GM10266 (cell line): ENCODE data around the gene PDLIM5.

Experiments
- DNase-seq: peaks from one replicate; pipeline ENCODE4 v3.0.0; 2012; ENCODE audit errors: extremely low spot score
- TF ChIP-seq, protein P1 (sequence below): IDR thresholded peaks from 2 replicates; pipeline ENCODE4 v1.5.1; 2012; ENCODE audit warnings: mild to moderate bottlenecking, low read depth; ENCODE audit not compliant: control insufficient read depth, insufficient read depth; ENCODE audit errors: missing control alignments

Gene PDLIM5

DNA sequence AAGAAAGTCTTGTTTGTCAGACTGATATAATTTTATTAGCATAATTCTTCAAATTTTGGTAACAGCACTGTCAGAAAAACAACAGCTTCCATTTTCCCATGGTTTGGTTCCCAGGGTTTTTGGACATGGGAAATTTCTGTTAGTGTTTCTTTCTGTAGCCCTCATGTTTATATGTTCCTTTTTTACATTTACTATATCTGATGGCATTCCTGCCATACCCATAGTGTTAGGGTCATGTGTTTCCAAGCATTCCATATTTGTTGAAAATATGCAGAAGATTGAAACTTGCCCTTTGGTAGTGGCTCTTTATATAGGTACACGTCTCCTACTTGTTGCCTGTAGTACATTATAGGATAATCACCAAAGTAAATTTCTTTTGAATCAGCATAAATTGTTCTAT, 65.8 kb downstream of the PDLIM5 start:
- DNase-seq: no peak
- TF ChIP-seq, protein P1, sequence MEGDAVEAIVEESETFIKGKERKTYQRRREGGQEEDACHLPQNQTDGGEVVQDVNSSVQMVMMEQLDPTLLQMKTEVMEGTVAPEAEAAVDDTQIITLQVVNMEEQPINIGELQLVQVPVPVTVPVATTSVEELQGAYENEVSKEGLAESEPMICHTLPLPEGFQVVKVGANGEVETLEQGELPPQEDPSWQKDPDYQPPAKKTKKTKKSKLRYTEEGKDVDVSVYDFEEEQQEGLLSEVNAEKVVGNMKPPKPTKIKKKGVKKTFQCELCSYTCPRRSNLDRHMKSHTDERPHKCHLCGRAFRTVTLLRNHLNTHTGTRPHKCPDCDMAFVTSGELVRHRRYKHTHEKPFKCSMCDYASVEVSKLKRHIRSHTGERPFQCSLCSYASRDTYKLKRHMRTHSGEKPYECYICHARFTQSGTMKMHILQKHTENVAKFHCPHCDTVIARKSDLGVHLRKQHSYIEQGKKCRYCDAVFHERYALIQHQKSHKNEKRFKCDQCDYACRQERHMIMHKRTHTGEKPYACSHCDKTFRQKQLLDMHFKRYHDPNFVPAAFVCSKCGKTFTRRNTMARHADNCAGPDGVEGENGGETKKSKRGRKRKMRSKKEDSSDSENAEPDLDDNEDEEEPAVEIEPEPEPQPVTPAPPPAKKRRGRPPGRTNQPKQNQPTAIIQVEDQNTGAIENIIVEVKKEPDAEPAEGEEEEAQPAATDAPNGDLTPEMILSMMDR: no peak

DNA sequence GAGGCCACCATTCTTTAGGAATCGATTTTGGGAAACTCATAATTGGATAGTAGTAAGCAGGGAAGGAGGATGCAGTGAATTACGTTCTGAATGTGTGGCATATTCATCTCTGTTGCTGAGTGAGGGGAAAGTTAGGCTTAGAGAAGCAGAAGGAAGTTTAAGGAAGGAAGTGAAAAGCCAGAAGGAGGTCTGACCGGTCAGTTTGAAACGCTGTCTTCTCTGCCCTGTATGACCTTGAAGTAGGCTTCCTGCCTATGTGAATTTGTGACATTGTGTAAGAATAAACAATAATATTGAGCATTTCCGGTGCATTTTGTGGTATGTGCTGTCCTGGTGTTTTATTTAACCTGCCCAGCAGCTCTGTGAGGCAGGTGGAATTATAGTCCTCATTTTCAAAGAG, 67.3 kb downstream of the PDLIM5 start:
- DNase-seq: no peak
- TF ChIP-seq, protein P1: no peak

DNA sequence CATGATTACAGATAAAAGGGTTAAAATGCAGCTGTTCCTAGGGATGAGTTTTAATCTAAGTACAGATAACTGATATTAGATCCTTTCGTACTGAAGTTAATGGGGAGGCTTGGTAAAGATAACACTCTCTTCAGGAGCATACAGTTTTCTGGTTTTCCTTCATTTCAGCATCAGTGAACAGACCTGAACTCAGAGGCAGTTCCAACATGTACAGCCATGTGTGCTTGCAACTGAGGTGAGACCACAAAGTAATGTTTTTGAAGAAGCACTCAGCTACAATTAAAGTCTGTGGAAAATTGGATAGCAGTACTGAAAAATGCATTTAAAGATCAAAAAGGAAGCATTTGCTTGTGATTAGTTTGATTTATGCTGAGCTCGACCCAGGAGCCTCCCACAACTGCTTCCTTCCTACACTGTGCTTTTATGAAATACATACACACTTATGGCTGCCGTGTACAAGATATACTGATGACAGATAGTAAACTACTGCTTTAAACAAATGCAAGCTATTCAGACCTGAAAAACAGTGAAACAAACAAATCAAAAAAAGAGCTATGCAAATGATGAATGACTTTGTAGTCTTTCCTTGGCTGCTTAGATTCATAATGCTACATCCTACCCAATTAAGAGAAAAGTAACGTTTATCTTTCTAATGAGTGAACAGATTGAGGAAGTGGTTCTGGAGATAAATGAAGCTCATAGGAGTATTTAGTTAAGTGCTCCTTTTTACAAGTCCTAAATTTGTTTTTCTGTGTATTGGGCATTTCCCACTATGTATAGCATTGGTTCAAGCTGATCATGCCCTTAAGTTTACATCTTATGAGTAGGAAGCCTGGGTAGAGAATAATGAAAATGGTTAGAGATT, 68.4 kb downstream of the PDLIM5 start:
- no peak for DNase-seq
- TF ChIP-seq, protein P1: no peak

DNA sequence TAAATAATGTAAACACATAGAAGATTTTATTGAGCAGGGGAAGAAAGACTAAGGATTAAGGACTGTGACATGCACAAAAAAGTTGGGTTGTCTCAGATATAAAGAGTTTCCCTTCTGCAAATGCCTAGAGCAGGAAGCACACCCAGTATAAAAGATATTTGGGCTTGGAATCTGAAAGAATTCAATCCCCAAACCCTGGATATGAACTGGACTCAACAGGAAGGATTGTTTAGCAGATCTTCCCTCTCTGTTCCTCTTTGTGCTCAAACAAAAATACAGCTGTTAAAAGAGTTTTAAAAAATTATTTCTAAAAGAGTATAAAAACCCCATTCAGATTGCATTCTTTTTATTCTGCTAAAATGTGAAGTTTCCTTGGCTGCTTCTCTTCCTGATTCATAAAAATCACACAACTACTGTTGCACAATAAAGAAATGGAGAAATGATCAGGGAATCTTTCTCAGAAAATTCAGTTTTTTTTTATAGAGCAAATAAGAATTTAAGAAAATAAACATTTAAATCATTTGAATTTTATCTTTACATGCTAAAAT, 71.4 kb downstream of the PDLIM5 start:
- TF ChIP-seq, protein P1: no peak

DNA sequence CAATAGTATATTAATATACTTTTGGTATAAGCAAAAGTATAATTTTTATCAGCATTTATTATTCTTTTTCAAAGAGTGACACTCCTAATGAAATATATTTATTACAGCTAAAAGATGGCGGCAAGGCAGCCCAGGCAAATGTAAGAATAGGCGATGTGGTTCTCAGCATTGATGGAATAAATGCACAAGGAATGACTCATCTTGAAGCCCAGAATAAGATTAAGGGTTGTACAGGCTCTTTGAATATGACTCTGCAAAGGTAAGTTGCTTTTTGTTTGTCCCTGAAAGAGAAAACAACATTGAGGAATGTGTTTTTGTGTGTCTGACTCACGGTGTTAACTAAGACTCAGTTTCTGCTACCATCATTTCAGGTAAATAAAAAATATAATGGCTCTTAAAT, 71.9 kb downstream of the PDLIM5 start:
- TF ChIP-seq, protein P1: no peak
- DNase-seq: no peak

More for the DNA sequence above, 71.4 kb downstream of the PDLIM5 start:
- no peak for DNase-seq

DNA sequence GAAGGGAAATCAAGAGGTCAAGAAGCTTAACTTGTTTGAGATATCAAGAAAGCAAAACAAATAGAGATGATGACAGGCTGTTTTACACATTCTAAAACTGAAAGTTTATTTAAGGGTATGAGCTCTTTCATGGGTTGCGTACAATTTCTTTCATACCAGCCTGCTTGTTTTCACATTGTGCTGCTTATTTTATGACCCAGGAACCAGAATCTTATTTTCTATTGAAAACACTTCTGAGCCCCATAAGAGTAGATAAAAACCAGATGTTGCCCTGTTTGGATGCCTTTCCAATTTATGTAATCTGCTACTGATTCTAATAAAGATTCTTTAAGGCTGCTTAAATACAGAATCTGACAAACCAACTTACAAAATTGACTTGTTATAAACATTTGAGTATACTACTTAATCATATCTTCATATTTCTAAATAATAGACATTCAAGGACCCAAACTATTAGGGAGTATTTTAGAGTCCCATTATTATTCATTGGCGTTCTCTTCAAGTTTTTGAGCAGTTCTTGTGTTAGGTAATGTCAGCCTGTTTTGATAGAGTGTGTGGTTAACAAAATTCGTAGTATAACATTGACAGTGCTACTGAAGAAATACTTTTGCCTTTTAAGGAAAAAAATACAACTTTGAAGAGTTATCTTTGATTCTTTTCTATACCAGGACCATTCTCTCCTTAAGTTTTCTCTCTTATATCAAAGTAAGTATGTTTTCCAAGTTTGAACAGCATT, 74.4 kb downstream of the PDLIM5 start:
- peak; percentile 9 for DNase-seq
- TF ChIP-seq, protein P1: no peak
